EH (cell line): ENCODE measurements around the gene ZMYND15.
"Not testable (repeated sequence)": the region's sequence is repeated elsewhere in the genome, so short reads cannot be mapped to it uniquely, and the experiment has no call there.

Experiments
- DNase-seq: peaks from one replicate; pipeline ENCODE4 v3.0.0-alpha.2; 2015; ENCODE audit warnings: low read depth

Gene ZMYND15, protein sequence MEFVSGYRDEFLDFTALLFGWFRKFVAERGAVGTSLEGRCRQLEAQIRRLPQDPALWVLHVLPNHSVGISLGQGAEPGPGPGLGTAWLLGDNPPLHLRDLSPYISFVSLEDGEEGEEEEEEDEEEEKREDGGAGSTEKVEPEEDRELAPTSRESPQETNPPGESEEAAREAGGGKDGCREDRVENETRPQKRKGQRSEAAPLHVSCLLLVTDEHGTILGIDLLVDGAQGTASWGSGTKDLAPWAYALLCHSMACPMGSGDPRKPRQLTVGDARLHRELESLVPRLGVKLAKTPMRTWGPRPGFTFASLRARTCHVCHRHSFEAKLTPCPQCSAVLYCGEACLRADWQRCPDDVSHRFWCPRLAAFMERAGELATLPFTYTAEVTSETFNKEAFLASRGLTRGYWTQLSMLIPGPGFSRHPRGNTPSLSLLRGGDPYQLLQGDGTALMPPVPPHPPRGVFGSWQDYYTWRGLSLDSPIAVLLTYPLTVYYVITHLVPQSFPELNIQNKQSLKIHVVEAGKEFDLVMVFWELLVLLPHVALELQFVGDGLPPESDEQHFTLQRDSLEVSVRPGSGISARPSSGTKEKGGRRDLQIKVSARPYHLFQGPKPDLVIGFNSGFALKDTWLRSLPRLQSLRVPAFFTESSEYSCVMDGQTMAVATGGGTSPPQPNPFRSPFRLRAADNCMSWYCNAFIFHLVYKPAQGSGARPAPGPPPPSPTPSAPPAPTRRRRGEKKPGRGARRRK

DNA sequence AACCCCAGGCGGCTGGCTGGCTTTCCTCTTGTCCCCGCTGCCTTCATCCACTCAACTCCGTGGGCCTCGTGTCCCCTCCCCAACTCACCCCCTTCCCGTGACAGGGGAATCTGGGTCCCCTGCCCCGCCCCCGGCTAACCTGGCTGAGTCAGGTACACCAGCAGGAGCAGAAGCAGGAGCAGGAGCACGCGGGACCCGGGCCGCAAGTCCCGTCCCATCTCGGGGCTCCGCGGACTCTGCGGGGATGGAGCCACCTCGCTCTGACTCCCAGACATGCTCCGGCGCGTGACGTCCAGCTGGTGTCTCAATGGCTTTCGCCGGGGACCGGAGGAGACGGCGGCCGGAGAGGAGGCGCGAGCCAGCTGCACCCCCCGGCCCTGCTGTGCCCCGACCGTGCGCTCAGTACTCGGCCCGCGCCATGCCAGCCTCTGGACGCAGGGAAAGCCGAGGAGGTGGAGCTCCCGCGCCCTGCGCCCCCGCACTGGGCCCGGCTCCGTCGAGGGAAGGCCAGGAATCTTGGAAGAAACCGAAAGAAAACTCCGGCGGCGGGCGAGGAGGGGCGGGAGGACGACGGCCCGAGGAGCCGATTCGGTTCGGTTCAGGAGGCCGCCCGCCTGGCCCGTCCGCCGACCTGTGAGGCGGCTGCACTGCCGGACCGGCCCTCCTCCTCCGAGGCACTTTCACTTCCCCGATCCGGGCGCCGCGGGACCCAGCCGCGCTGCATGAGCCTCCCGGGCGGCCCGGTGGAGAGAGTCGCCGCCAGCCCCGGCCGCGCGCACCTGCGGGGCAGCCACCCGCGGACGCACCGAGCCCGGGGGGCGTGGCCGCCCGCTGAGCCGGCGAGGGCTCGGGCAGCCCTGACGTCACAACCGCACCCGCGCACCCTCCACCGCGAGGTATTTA lies at the start of gene ZMYND15, which contains the start of gene CXCL16:
TSS of gene ZMYND15 (plus strand) at position 712 of the 903 bp plus-strand sequence. CDS start 716 bp downstream, outside the sequence.
TSS of gene CXCL16 (minus strand) at position 807 of the 903 bp plus-strand sequence. CDS start at position 218, 589 bp downstream.
- peak; percentile 42 for DNase-seq

DNA sequence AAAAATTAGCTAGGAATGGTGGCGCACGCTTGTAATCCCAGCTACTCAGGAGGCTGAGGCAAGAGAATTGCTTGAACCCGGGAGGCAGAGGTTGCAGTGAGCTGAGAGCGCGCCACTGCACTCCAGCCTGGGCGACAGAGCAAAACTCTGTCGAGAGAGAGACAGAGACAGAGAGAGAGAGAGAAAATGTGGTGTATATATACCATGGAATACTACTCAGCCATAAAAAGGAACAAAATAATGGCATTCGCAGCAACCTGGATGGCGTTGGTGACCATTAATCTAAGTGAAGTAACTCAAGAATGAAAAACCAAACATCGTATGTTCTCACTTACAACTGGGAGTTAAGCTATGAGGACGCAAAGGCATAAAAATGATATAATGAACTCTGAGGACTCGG lies 49.8 kb upstream of the ZMYND15 start:
- DNase-seq: not testable (repeated sequence)

DNA sequence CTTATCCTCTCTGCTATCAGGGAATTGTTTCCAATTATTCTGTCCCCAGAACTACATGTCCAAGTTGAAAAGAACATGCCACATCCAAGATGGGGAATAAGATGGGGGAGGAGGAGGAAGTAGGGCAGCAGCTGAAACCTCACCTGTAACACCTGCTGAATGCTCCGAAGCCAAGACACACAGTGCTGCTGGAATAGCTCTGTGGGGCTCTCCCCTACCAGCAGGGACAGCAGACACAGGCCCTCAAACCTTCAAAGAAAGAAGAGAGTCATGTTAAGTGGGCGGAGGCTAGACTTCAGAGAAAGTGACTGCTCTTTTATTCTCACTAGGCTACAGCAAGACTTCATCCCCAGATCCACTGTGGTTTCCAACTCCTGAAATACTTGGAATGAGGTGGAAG lies 48.9 kb upstream of the ZMYND15 start:
- no peak for DNase-seq

DNA sequence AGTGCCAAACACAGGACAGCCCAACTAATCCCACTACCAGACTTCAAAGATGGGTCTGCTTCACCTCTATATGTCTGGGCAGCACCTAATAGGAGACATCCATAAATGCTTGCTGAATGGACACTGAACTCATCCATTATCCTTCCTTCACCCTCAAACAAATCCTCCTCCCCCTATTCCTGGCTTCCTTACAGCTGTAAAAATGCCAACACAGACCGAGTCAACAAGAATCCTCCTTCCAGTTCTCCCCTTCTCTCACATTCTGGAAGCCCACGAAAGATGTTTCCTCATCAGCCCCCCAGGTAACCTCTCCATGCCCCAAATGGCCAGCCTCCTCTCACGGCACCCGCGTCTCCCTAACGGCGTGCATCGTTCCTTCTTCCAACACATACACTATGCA lies 47.9 kb upstream of the ZMYND15 start:
- peak; percentile 25 for DNase-seq

DNA sequence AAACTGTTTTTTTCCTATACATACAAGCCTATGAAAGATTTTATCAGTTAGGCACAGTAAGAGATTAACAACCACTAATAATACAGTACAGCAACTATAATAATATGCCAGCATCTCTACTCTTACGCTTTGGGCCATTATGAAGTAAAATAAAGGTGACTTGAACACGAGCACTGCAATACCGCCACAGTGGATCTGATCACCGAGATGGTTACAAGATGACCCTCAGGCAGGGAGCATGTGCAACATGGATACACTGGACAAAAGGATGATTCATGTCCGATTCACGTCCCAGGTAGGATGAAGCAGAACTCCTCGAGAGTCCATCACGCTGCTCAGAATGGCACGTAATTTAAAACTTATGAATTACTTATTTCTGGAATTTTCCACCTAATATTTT lies 46.2 kb upstream of the ZMYND15 start:
- DNase-seq: no peak

DNA sequence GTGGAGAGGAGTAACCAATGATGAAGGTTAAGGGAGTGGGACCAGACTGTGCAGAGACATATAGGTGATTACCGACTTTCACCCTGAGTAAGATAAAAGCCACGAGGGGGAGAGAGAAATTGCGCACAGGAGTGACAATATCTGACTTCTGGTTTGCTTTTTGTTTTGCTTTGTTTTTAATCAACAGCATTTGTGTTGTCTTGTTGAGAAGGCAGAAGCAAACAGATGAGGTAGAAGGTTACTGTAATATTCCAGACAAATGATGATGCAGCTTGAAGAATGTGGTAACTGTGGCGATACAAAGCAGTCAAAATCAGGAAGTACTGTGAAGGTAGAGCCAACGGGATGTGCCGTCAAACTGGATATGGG lies 43.2 kb upstream of the ZMYND15 start:
- DNase-seq: no peak

DNA sequence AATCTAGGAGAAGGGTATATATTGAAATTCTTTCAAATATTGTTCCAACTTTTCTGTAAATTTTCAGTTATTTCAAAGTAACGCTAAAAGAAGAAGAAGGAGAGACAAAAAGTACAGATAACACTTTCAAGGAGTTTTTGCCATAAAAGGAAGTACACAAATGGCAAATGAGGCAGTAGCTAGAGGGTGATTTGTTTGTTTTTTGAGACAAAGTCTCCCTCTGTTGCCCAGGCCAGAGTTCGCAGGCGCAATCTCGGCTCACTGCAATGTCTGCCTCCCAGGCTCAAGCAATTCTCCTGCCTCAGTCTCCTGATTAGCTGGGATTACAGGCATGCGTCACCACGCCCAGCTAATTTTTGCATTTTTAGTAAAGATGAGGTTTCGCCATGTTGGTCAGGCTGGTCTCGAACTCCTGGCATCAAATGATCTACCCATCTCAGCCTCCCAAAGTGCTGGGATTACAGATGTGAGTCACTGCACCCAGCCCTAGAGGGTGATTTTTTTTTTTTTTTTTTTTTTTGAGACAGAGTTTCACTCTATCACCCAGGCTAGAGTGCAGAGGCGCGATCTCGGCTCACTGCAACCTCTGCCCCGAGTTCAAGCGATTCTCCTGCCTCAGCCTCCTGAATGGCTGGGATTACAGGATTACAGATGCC lies 40.1 kb upstream of the ZMYND15 start:
- DNase-seq: not testable (repeated sequence)

DNA sequence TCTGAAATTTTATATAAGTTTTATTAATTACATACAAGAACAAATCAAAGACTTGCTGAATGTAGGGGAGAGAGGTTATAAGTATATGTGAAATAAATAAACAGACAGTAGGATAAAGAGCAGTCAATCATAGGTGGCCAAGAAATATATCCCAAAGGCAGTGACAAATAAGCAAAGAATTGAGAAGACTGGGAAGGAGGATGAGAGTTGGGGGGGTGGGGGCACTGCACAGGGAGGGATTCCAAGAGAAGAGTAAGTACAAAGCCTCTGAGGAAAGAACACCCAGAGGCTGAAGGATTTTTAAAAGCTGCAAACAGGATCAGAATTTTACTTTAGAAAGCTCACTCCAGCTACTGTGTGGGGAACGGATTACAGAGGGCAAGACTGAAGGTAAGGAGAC lies 38.5 kb upstream of the ZMYND15 start:
- peak; percentile 54 for DNase-seq

DNA sequence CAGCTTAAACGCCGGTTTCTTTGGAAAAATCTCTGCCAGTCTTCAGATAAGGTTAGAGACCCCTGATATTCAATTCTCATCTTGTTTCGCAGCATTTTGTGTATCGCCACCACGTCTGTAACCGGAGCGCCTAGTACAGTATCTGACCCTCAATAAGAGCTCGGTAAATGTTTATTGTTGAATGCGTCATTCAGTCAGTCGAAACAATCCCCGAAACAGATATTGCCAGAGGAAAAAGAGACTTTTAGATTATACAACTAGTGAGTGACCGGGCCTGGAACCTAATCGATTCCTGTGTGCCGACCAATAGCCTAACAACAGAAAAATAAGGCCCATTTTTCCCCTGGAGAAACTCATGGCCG lies 36.3 kb upstream of the ZMYND15 start:
- DNase-seq: no peak

DNA sequence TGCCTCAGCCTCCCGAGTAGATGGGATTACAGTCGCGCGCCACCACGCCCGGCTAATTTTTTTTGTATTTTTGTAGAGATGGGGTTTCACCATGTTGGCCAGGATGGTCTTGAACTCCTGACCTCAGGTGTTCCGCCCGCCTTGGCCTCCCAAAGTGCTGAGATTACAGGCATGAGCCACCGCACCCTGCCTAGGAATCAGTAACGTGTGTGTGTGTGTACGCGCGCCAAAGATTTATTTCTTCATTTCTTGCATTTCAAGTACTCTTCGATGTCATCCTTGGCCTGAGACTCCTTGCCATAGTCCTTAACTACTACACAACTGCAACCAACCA lies 35.1 kb upstream of the ZMYND15 start:
- DNase-seq: not testable (repeated sequence)

DNA sequence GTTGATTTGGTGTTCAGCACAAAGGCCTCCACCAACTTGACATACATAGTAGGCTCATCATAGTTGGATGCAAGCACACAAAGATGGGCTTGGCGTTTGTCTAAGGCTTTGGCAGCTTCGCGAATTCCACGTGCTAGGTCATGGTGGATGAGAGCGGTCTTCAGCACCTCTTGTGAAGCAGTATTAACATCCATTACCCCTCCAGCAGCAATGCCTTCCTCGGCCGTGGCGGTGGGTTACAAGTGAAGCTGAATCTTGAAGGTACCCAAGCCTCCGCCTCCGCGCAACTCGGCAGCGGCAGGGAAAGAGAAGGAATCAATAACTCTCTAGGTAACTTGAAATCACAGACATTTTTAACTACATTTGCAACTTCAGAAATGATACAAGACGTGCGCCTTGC lies 34.6 kb upstream of the ZMYND15 start:
- no peak for DNase-seq

DNA sequence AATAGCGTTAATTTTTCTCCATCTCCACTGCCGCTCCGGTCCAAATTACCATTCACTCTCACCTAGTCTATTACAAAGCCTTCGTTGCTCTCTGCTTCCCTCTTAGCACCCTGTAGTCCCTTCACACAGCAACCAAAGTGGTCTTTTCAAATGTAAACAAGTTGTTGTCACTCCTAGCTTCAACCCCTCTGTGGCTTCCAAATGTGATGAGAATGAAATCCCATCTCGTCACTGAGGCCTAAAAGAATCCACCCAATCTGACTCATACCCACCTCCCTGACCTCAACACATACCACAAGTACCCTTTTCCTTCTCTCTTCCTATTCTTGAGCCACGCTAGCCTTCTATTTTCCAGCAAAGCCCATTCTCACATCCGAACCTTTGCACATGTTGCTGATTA lies 33.5 kb upstream of the ZMYND15 start:
- peak; percentile 53 for DNase-seq

DNA sequence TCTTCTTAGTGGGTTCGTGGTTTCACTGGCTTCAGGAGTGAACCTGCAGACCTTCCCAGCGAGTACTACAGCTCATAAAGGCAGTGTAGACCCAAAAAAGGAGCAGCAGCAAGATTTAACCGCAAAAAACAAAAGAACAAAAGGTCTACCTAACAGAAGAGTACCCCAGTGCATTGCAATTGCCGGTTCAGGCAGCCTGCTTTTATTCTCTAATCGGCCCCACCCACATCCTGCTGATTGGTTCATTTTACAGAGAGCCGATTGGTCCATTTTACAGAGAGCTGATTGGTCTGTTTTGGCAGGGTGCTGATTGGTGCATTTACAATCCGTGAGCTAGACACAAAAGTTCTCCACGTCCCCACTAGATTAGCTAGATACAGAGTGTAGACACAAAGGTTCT lies 31.2 kb upstream of the ZMYND15 start:
- no peak for DNase-seq

DNA sequence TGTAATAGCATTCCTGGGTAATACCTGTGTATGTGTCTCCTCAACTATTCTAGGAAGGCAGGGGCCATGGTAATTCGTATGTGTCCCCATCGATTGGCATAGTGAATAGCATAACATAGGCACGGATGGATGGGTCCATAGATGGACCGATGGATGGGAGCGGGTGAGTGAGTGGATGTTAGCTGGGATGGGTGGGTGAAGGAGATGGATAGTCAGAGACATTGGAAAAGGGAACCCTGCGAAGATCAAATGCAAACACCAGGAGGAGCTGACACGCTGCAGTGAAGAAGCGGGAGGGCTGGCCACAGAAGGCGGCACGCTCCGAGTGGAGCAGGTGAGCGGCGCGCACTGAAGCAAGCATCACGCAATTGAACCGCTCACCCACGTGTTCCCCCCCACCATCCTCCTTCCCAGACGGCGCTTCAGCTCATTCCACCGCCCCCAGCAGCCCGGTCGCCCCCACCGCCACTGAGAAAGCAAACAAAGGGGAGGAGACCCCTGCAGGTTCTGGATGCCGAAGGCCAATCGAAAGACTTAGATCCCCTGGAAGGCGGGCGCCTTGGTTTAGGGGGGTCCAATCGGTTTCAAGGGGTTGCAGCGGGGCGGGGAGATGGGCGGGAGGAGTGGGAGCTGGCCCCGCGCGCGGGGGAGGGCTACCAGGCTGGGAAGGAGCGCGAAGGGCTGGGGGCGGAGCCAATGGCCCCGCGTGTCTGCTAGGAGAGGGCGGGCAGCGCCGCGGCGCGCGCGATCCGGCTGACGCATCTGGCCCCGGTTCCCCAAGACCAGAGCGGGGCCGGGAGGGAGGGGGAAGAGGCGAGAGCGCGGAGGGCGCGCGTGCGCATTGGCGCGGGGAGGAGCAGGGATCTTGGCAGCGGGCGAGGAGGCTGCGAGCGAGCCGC lies 29.6 kb upstream of the ZMYND15 start, which contains the start of gene ARRB2:
TSS of gene ARRB2 (plus strand) at position 839 of the 899 bp plus-strand sequence. CDS start 90 bp downstream, outside the sequence.
- peak; percentile 98 for DNase-seq

DNA sequence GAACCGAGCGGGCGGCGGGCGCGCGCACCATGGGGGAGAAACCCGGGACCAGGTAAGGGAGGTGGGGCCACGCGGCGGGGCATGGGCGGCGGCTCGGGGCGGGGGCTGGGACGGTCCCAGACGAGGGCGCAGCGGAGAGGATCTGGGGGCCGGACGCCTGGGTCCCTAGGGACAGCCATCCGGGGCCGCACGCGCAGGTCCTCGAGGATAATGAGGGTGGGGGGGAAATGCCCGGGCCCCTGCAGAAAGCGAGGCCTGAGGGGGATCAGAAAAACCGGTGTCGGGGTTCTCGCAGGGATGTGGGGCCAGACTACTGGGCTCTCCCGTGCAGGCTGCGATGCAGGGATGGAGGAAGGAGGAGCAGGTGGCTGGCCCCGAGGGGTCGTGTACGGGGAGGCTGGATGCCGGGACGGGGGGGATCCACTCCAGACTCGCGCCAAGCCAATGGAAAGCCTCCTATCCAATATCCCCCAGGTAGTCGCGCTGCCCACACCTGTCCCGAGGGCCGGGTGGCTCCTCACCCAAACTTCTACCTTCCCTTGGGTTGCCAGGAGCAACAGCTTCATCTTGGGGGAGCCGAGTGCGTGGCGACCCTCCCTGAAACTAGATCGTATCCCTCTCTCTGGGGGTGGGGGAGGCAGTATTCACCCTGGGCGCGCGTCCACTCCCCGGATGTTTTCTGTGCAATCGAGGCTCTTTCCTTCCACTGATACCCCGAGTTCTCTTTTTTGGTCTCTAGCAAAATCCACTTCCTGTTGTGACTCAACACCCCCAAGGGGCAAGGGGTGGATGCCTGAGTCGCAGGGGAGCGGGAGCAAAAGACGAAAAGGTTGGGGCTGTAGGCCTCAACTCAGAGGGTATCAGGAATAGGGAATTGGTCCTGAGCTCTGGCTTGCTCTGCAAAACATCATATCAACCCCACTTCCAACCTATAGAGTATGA lies 28.7 kb upstream of the ZMYND15 start:
- no peak for DNase-seq

DNA sequence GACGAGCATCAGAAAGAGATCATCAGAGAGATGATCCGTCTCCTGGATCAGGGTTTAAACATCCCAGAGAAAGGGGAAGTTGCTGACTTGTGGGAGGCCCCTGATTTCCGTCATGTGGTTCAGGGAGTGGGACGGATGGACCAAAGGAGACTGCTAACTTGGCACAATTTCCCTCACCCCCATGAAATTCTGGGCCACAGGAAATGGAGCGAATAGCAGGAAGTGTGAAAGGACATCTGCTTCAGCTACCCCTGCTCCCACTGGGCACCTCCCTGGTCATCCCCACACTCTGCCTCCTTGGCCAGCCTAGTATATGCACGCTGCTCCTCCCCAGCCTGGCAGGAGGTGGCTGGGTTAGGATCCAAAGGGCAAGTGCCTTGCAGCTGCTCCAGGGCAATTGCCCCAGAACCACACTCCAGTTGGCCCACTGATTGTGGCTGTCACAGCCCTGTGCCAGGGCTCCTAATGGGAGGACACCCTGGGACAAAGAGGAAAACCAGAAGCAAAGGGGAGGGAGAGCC lies 27.9 kb upstream of the ZMYND15 start:
- no peak for DNase-seq

DNA sequence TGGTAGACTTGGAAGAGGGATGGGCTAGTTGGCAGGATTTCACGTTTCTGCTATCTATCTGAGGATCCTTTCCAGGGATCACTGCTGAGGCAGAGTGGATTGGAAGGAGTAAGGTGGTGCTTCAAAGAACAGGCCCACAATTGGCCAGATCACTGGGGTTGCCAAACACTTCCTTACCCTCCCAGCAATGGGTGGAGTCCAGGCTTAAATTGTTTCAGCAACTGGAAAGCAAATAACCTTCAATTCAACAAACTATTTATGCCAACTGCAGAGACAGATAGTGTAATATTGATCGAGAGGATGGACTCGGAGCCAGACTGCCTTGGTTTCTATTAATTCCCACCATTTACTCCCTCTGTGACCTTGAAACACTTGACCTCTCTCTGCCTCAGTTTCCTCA lies 27.1 kb upstream of the ZMYND15 start:
- DNase-seq: no peak

DNA sequence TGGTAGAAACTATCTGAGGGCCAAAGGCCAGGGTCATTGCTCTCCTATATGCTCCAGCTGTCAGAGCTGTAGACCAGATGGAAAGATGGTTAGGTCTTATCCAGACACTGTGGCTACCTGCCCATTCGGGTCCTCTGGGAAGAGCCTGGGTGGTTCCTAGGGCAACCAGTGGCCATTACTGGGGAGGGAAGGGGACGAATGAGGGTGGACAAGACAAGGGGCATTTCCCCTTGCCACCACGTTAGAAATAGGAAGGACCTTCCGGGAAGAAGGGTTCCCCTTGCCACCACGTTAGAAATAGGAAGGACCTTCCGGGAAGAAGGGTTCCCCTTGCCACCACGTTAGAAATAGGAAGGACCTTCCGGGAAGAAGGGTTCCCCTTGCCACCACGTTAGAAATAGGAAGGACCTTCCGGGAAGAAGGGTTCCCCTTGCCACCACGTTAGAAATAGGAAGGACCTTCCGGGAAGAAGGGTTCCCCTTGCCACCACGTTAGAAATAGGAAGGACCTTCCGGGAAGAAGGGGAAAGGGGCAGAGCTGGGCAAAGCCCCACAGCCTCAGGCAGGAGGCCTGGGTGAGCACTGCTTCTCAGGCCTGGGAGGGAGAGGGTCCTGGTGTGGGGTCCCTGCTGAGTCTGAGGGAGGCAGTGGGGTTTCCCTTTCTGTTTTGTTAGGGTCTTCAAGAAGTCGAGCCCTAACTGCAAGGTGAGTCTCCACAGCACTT lies 25.1 kb upstream of the ZMYND15 start:
- not testable (repeated sequence) for DNase-seq
